Measurements from ENCODE around the gene AOPEP. TPM values are rescaled to one million over a fixed set of nuclear protein-coding genes. Genes with fewer than 3 reads are reported as not detected.
A peak's percentile ranks its signal among the peaks of the same experiment; 100 is the strongest.

Gene AOPEP
- total RNA-seq, 2 donors from 2014 or later: 81.5 to 224 TPM

- peaks cover 75% of the 10 kb centered on the region for H3K4me1 ChIP-seq
Observed at GRCh38 chr9:95104980-95105379, 378.5 kb downstream of the AOPEP start.

DNA sequence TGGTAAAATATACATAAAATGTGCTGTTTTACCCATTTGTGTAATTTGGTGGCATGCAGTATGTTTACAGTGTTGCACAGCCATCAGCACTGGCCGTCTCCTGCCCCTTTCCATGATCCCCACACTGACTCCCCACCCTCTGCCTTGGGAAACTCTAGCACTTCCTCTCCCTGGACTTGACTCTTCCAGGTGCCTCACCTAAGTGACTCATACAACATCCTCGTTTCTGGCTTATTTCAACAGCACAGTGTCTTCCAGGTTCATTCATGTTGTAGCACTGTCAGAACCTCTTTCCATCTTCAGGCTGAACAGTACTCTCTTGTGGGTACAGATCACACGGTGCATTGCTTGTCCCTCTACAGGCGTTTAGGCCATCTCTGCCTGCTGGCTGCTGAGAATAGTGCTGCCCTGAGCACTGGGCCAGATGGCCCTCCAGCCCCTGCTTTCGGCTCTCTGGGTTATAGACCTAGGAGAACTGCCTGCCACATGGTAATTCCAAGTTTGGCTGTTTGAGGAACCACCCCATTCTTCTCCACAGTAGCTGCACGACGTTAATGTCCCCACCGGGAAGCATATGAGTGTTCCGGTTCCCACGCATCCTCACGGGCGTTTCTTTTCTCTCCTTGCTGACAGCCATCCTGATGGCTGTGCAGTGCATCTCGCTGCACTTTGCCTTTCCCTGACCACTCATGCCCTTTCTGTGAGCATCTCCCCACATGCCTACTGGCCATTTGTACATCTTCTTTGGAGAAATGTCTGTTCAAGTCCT, 379.2 kb downstream of the AOPEP start:
- Histone ChIP-seq H3K36me3 (replicated peaks in 1 of 2; ENCODE audit: insufficient read depth in 1 of 2, low read depth in 2 of 2) (peaks cover 0 to 7% of the 10 kb centered on the region in 2 donors), H3K4me1 (peaks cover 68% of the 10 kb centered on the region), H3K4me3 (no peak overlapping the region), H3K27me3 (no peaks in the 10 kb centered on the region), H3K9me3 (no peaks in the 10 kb centered on the region), H3K27ac (peak overlapping the region; percentile 20 to 49 (median 25))
- 85 to 86% methylated on average over 13 of the region's 13 CpGs for WGBS, 2 donors
- intact Hi-C loops (cut with DNase I): no loop called here
- DNase-seq (no peak), ATAC-seq (no peak)
- TF ChIP-seq CTCF (IDR thresholded peaks at IDR 0.05) (no peak), POLR2A (IDR thresholded peaks at IDR 0.05) (no peak)

More at GRCh38 chr9:95104980-95105379, 378.5 kb downstream of the AOPEP start:
- H3K36me3 ChIP-seq (replicated peaks in 1 of 2; ENCODE audit: insufficient read depth in 1 of 2, low read depth in 2 of 2): peaks cover 0 to 4% of the 10 kb centered on the region in 2 donors
- no peaks in the 10 kb centered on the region for H3K9me3 ChIP-seq
- ATAC-seq: no peak
- DNase-seq: peak in 2 of 4 donors; percentile 55 to 73
- intact Hi-C loops (cut with DNase I): no loop called here
- H3K4me3 ChIP-seq: no peak overlapping the region
- H3K27ac ChIP-seq: peak overlapping the region; percentile 20 to 28 (median 23)
- H3K27me3 ChIP-seq: no peaks in the 10 kb centered on the region
- TF ChIP-seq CTCF (IDR thresholded peaks at IDR 0.05) (no peak), POLR2A (IDR thresholded peaks at IDR 0.05) (no peak)
- 46 to 67% methylated on average over 11 to 12 of the region's 12 CpGs for WGBS, 2 donors

- peak in 3 of 4 donors; percentile 59 to 77 (median 67) for DNase-seq
- no peak for TF ChIP-seq POLR2A (IDR thresholded peaks at IDR 0.05)
- TF ChIP-seq CTCF (IDR thresholded peaks at IDR 0.05): peak in 3 of 7 experiments; percentile 11 to 24 (median 17)
- H3K4me3 ChIP-seq: no peak overlapping the region
- ATAC-seq: peak; percentile 28
- H3K36me3 ChIP-seq (replicated peaks in 1 of 2; ENCODE audit: insufficient read depth in 1 of 2, low read depth in 2 of 2): peaks cover 0 to 15% of the 10 kb centered on the region in 2 donors
- WGBS, 2 donors: 33 to 44% methylated on average over 14 to 18 of the region's 18 CpGs
- intact Hi-C loops (cut with DNase I): no loop called here
- no peaks in the 10 kb centered on the region for H3K27me3 ChIP-seq
- H3K27ac ChIP-seq: peak overlapping the region; percentile 19 to 63 (median 53)
- no peaks in the 10 kb centered on the region for H3K9me3 ChIP-seq
- peaks cover 53% of the 10 kb centered on the region for H3K4me1 ChIP-seq
Observed at GRCh38 chr9:95107001-95107749, 380.7 kb downstream of the AOPEP start.

GRCh38 chr9:95107976-95108375, 381.5 kb downstream of the AOPEP start:
- Histone ChIP-seq H3K27ac (peak overlapping the region; percentile 19 to 63 (median 53)), H3K27me3 (no peaks in the 10 kb centered on the region), H3K36me3 (replicated peaks in 1 of 2; ENCODE audit: insufficient read depth in 1 of 2, low read depth in 2 of 2) (peaks cover 0 to 15% of the 10 kb centered on the region in 2 donors), H3K4me3 (no peak overlapping the region), H3K4me1 (peaks cover 45% of the 10 kb centered on the region), H3K9me3 (no peaks in the 10 kb centered on the region)
- TF ChIP-seq POLR2A (IDR thresholded peaks at IDR 0.05) (no peak), CTCF (IDR thresholded peaks at IDR 0.05) (no peak)
- DNase-seq (no peak), ATAC-seq (no peak)
- intact Hi-C loops (cut with DNase I): no loop called here
- 63 to 72% methylated on average over 12 to 14 of the region's 14 CpGs for WGBS, 2 donors
